ENCODE measurements around the gene LMNTD2.
"Not testable (repeated sequence)": the region's sequence is repeated elsewhere in the genome, so short reads cannot be mapped to it uniquely, and the experiment has no call there.

LMNTD2 gene

DNA sequence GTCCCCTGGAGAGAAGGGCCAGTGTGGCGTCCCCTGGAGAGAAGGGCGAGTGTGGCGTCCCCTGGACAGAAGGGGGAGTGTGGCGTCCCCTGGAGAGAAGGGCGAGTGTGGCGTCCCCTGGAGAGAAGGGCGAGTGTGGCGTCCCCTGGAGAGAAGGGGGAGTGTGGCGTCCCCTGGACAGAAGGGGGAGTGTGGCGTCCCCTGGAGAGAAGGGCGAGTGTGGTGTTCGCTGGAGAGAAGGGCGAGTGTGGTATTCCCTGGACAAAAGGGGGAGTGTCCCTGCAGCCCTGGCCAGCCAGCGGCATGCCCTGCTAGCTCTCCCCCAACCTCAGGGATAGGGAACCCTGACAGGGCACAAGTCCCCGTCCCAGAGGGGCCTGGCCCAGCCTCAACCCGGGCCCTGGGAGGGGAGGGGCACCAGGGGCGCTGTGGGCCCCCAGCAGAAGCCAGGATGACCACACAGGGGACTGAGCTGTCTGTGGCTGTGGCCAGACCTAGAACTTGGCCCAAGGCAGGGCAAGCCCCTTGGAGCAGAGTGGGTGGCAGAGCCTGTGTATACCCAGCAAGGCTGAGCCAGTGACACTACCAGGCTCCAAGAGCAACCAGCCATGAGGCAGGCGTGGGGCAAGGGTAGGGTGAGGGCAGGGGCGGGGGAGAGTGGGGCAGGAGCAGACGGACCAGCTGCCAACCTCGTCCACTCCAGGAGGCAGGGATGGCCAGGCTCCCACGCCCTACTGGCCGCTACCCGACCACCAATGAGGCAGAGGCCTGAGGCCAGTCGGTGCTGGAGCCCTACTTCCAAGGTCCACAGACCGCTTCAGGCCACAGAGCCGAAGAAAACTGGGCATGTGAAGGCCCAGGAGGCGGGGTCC lies 29.3 kb downstream of the LMNTD2 start:
- Histone ChIP-seq H3K36me3 (ENCODE audit: control insufficient read depth, insufficient read depth, low read length) (peaks cover 35% of the 10 kb centered on the region), H3K4me3 (ENCODE audit: extremely low read depth, insufficient read depth, low read length, poor library complexity, severe bottlenecking) (no peak overlapping the region), H3K9me3 (ENCODE audit: control insufficient read depth, low read length) (no peaks in the 10 kb centered on the region), H3K4me1 (ENCODE audit: control insufficient read depth, insufficient read depth, low read length, poor library complexity, severe bottlenecking) (peaks cover 3% of the 10 kb centered on the region), H3K27ac (ENCODE audit: low read depth, low read length, severe bottlenecking) (no peak overlapping the region)
- WGBS, 2 experiments (ENCODE audit: insufficient coverage in 2 of 2), result 93 to 95% methylated on average over 21 to 24 of the region's 28 CpGs

DNA sequence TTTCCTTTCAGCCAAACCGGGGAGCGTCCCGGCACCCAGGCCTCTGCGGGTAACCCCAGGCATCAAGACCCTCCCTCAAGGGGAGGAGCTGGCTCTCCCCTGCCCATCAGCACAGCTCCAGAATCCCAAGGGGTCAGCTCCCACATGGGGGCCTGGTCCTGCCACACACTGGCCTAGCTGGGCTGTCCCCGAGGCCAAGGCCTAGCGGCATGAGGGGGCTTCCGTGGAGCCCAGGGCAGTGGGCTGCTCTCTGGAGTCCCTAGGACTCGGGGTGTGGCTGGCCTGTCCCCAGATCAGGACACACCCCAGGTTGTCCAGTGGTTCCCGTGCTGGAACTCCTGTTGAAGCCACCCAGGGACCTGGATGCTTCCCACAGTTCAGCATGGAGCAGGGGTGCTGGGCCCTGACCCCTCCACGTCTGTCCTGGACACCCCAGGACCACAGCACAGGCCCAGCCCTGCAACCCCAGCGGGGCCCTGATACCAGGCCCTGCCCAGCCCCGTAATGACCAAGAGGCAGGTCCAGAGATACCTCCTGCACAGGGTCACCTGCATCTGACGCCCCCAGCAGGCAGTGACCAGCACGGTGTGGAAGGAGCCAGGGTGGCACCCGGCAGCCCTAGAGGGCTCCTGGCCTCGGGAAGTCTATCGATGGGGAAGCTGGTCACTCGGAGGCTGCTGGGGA lies 30.7 kb downstream of the LMNTD2 start:
- Histone ChIP-seq H3K4me1 (ENCODE audit: control insufficient read depth, insufficient read depth, low read length, poor library complexity, severe bottlenecking) (peaks cover 3% of the 10 kb centered on the region), H3K9me3 (ENCODE audit: control insufficient read depth, low read length) (no peaks in the 10 kb centered on the region), H3K4me3 (ENCODE audit: extremely low read depth, insufficient read depth, low read length, poor library complexity, severe bottlenecking) (no peak overlapping the region), H3K27ac (ENCODE audit: low read depth, low read length, severe bottlenecking) (no peak overlapping the region), H3K36me3 (ENCODE audit: control insufficient read depth, insufficient read depth, low read length) (peaks cover 35% of the 10 kb centered on the region)
- WGBS, 2 experiments (ENCODE audit: insufficient coverage in 2 of 2), result 90 to 93% methylated on average over 15 to 18 of the region's 18 CpGs

GRCh38 chr11:528815-529727 lies 31.5 kb downstream of the LMNTD2 start:
- H3K27ac ChIP-seq (ENCODE audit: low read depth, low read length, severe bottlenecking), result no peak overlapping the region
- WGBS, 2 experiments (ENCODE audit: insufficient coverage in 2 of 2), result 91 to 92% methylated on average over 24 to 27 of the region's 29 CpGs
- peaks cover under 1% of the 10 kb centered on the region for H3K4me1 ChIP-seq (ENCODE audit: control insufficient read depth, insufficient read depth, low read length, poor library complexity, severe bottlenecking)
- H3K4me3 ChIP-seq (ENCODE audit: extremely low read depth, insufficient read depth, low read length, poor library complexity, severe bottlenecking), result no peak overlapping the region
- H3K9me3 ChIP-seq (ENCODE audit: control insufficient read depth, low read length), result no peaks in the 10 kb centered on the region
- peaks cover 32% of the 10 kb centered on the region for H3K36me3 ChIP-seq (ENCODE audit: control insufficient read depth, insufficient read depth, low read length)

GRCh38 chr11:528166-528814 lies 32.2 kb downstream of the LMNTD2 start:
- Histone ChIP-seq H3K4me3 (ENCODE audit: extremely low read depth, insufficient read depth, low read length, poor library complexity, severe bottlenecking) (no peak overlapping the region), H3K4me1 (ENCODE audit: control insufficient read depth, insufficient read depth, low read length, poor library complexity, severe bottlenecking) (no peaks in the 10 kb centered on the region), H3K27ac (ENCODE audit: low read depth, low read length, severe bottlenecking) (no peak overlapping the region), H3K9me3 (ENCODE audit: control insufficient read depth, low read length) (no peaks in the 10 kb centered on the region), H3K36me3 (ENCODE audit: control insufficient read depth, insufficient read depth, low read length) (peaks cover 24% of the 10 kb centered on the region)
- 89 to 92% methylated on average over 28 to 29 of the region's 30 CpGs for WGBS, 2 experiments (ENCODE audit: insufficient coverage in 2 of 2)

DNA sequence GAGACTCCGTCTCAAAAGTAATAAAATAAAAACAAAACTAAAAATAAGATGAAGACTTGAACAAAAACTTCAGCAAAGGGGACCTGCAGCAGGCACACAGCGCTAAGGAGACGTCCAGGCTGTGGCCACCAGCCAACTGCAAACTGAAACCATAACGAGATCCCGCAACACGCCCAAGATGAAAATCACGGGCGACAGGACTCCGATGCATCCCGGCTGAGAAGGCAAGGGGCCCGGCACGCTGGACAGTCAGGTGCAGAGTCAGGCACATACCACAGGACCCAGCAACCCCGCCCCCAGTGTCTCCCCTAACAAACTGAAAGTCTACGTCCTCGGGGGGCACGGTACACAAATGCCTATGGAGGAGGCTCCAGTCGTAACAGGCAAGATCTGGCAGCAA lies 34.3 kb downstream of the LMNTD2 start:
- Histone ChIP-seq H3K4me3 (ENCODE audit: extremely low read depth, insufficient read depth, low read length, poor library complexity, severe bottlenecking) (no peak overlapping the region), H3K36me3 (ENCODE audit: control insufficient read depth, insufficient read depth, low read length) (peaks cover 3% of the 10 kb centered on the region), H3K4me1 (ENCODE audit: control insufficient read depth, insufficient read depth, low read length, poor library complexity, severe bottlenecking) (no peaks in the 10 kb centered on the region), H3K9me3 (ENCODE audit: control insufficient read depth, low read length) (no peaks in the 10 kb centered on the region), H3K27ac (ENCODE audit: low read depth, low read length, severe bottlenecking) (no peak overlapping the region)
- 82 to 85% methylated on average over 13 to 16 of the region's 17 CpGs for WGBS, 2 experiments (ENCODE audit: insufficient coverage in 2 of 2)

DNA sequence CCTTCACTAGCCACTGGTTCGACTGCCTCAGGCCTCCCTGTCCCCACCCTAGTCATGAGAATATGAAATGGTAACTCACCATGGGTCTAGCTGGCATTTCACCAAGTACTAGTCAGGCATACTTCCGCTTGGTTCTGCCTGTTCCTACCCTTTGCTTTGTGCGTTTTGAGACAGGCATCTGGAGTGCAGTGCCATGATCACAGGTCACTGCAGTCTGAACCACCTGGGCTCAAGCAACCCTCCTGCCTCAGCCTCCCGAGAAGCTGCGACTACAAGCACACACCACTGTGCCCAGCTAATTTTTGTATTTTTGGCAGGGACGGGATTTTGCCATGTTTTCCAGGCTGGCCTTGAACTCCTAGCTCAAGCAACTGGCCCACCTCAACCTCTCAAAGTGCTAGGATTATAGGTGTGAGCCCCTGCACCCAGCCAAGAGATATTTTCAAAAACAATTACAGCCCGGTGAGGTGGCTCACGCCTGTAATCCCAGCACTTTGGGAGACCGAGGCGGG lies 39.3 kb downstream of the LMNTD2 start:
- Histone ChIP-seq H3K27ac (ENCODE audit: low read depth, low read length, severe bottlenecking) (no peak overlapping the region), H3K4me1 (ENCODE audit: control insufficient read depth, insufficient read depth, low read length, poor library complexity, severe bottlenecking) (no peaks in the 10 kb centered on the region), H3K9me3 (ENCODE audit: control insufficient read depth, low read length) (peaks cover 12% of the 10 kb centered on the region), H3K4me3 (ENCODE audit: extremely low read depth, insufficient read depth, low read length, poor library complexity, severe bottlenecking) (no peak overlapping the region), H3K36me3 (ENCODE audit: control insufficient read depth, insufficient read depth, low read length) (no peaks in the 10 kb centered on the region)
- 94 to 95% methylated on average over 5 to 8 of the region's 10 CpGs for WGBS, 2 experiments (ENCODE audit: insufficient coverage in 2 of 2)

DNA sequence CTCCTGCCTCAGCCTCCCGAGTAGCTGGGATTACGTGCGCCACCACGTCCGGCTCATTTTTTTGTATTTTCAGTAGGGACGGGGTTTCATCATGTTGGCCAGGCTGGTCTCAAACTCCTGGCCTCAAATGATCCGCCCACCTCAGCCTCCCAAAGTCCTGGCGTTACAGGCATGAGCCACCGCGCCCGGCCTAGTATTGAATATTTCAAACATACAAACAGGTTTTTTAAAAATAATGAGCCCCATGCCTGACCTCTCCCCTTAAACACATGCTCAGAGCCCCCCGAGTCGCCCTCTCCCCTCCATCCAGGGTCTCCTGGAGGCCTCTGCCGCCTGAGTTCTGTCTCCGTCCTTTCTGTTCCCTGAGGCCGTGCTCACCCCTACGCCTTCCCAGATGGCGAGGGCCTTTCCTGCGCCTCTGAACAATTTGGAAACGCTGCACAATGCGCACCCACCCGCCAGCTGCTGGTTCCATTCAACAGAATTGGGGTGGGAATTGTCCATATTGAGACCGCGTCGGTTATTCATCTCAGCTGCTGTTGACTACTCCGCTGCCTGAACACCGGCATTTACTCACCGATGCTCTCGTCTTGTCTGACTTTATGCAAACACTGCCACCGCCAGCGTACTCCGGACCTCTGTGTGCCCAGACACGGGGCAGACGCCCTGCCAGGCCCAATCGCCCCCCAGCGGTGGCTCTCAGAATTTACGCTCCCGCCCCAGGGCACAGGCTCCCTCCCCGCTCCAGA lies 39.9 kb downstream of the LMNTD2 start:
- Histone ChIP-seq H3K27ac (ENCODE audit: low read depth, low read length, severe bottlenecking) (no peak overlapping the region), H3K36me3 (ENCODE audit: control insufficient read depth, insufficient read depth, low read length) (no peaks in the 10 kb centered on the region), H3K9me3 (ENCODE audit: control insufficient read depth, low read length) (peaks cover 12% of the 10 kb centered on the region), H3K4me3 (ENCODE audit: extremely low read depth, insufficient read depth, low read length, poor library complexity, severe bottlenecking) (no peak overlapping the region), H3K4me1 (ENCODE audit: control insufficient read depth, insufficient read depth, low read length, poor library complexity, severe bottlenecking) (no peaks in the 10 kb centered on the region)
- 94% methylated on average over 34 to 37 of the region's 39 CpGs for WGBS, 2 experiments (ENCODE audit: insufficient coverage in 2 of 2)

DNA sequence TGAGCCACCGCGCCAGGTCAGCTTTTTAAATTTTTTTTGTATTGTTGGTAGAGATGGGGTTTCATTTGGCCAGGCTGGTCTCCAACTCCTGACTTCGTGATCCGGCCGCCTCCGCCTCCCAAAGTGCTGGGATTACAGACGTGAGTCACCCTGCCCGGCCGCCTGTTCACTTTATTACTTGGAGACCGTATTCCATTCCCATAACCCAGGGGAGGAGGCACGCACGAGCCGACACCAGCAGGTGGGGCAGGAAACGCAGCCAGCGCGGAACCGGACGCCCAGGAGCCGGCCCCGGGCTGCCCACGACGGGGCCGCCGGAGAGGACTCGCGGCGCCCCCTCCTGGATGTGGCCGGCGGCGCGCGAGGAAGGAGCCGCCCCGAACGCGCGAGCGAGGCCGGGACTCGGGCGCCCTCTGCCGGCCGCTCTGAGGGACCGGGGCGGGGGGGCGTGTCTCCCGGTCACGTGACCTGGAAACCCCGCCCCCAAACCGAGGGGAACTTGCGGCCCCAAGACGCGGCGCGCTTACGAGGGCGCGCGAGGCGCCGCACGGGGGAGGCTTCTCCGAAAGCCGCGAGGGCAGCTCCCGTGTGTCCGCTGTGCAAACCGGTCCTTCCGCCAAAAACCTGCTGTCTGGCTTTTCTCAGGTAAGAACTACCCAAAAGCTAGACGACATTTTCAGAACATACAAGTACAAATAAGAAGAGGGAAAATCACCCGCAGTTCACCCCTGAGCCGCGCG lies 41.9 kb downstream of the LMNTD2 start:
- H3K4me3 ChIP-seq (ENCODE audit: extremely low read depth, insufficient read depth, low read length, poor library complexity, severe bottlenecking), result no peak overlapping the region
- 41 to 42% methylated on average over 69 of the region's 74 CpGs for WGBS, 2 experiments (ENCODE audit: insufficient coverage in 2 of 2)

GRCh38 chr11:516918-517685 lies 43.4 kb downstream of the LMNTD2 start:
- peaks cover 12% of the 10 kb centered on the region for H3K9me3 ChIP-seq (ENCODE audit: control insufficient read depth, low read length)
- H3K4me1 ChIP-seq (ENCODE audit: control insufficient read depth, insufficient read depth, low read length, poor library complexity, severe bottlenecking); H3K4me3 ChIP-seq (ENCODE audit: extremely low read depth, insufficient read depth, low read length, poor library complexity, severe bottlenecking); H3K27ac ChIP-seq (ENCODE audit: low read depth, low read length, severe bottlenecking): not testable (repeated sequence)
- WGBS, 2 experiments (ENCODE audit: insufficient coverage in 2 of 2), result 96 to 98% methylated on average over 35 to 39 of the region's 43 CpGs
- H3K36me3 ChIP-seq (ENCODE audit: control insufficient read depth, insufficient read depth, low read length), result peaks cover 30% of the 10 kb centered on the region

More for the DNA sequence above, 41.9 kb downstream of the LMNTD2 start:
- H3K4me1 ChIP-seq (ENCODE audit: control insufficient read depth, insufficient read depth, low read length, poor library complexity, severe bottlenecking), result no peaks in the 10 kb centered on the region
- H3K9me3 ChIP-seq (ENCODE audit: control insufficient read depth, low read length), result peaks cover 12% of the 10 kb centered on the region
- H3K36me3 ChIP-seq (ENCODE audit: control insufficient read depth, insufficient read depth, low read length), result peaks cover 18% of the 10 kb centered on the region
- no peak overlapping the region for H3K27ac ChIP-seq (ENCODE audit: low read depth, low read length, severe bottlenecking)
